SKM-1 treated with dmso at 0.1 percent for 144 hours (cell line): Measurements from ENCODE around the gene LANCL2.
A peak's percentile ranks its signal among the peaks of the same experiment; 100 is the strongest.

Experiments used
- DNase-seq: peaks from one replicate; lab custom pipeline; 2025; ENCODE audit not compliant: unreplicated experiment; lab: John Stamatoyannopoulos, UW

The LANCL2 gene

GRCh38 chr7:55361560-55361959 lies 3.6 kb upstream of the LANCL2 start:
- no peak for DNase-seq

- no peak for DNase-seq
Observed at GRCh38 chr7:55362927-55363326, 2.2 kb upstream of the LANCL2 start.

- no peak for DNase-seq
Observed at GRCh38 chr7:55363386-55364170, 1.6 kb upstream of the LANCL2 start.

GRCh38 chr7:55365675-55366460 lies 731 bp downstream of the LANCL2 start:
- DNase-seq, result peak; percentile 89

GRCh38 chr7:55366461-55367070 lies 1.4 kb downstream of the LANCL2 start:
- DNase-seq, result peak; percentile 8

GRCh38 chr7:55367283-55367840 lies 2.2 kb downstream of the LANCL2 start:
- no peak for DNase-seq

GRCh38 chr7:55369427-55370400 lies 4.6 kb downstream of the LANCL2 start:
- DNase-seq, result no peak

GRCh38 chr7:55374213-55374612 lies 9.1 kb downstream of the LANCL2 start:
- DNase-seq, result no peak

- no peak for DNase-seq
Observed at GRCh38 chr7:55375237-55375636, 10.1 kb downstream of the LANCL2 start.

GRCh38 chr7:55377162-55377817 lies 12.2 kb downstream of the LANCL2 start:
- no peak for DNase-seq

- DNase-seq, result no peak
Observed at GRCh38 chr7:55379285-55379684, 14.1 kb downstream of the LANCL2 start.

- no peak for DNase-seq
Observed at GRCh38 chr7:55381189-55381588, 16.1 kb downstream of the LANCL2 start.

GRCh38 chr7:55381696-55382095 lies 16.6 kb downstream of the LANCL2 start:
- no peak for DNase-seq

- DNase-seq, result no peak
Observed at GRCh38 chr7:55382251-55382650, 17.1 kb downstream of the LANCL2 start.

- DNase-seq, result no peak
Observed at GRCh38 chr7:55386541-55386940, 21.4 kb downstream of the LANCL2 start.

- no peak for DNase-seq
Observed at GRCh38 chr7:55387062-55387965, 22.2 kb downstream of the LANCL2 start.

GRCh38 chr7:55396233-55396785 lies 31.2 kb downstream of the LANCL2 start:
- DNase-seq, result no peak

- DNase-seq, result no peak
Observed at GRCh38 chr7:55397617-55398016, 32.5 kb downstream of the LANCL2 start.

- no peak for DNase-seq
Observed at GRCh38 chr7:55400191-55400590, 35.1 kb downstream of the LANCL2 start.
